B cell (primary cell): ENCODE results near the gene P4HA2.

ENCODE experiments used
- CTCF ChIP-seq: fragments of 200-600 bp; IDR thresholded peaks from one replicate; pipeline ENCODE4 v1.8.0; 2022; ENCODE audit warnings: antibody characterized with exemption, mild to moderate bottlenecking
- EZH2 ChIP-seq: IDR thresholded peaks from 2 replicates; pipeline ENCODE4 v1.6.1; 2012; ENCODE audit warnings: borderline replicate concordance, low read depth, mild to moderate bottlenecking, moderate library complexity, low read length; ENCODE audit not compliant: insufficient read depth, poor library complexity, severe bottlenecking

- TF ChIP-seq CTCF (peak; percentile 85), EZH2 (no peak)
Measured at GRCh38 chr5:132272311-132273210, 44.9 kb upstream of the P4HA2 start.
